ENCODE data around the gene SFXN2.
"Not testable (repeated sequence)": the region's sequence is repeated elsewhere in the genome, so short reads cannot be mapped to it uniquely, and the experiment has no call there.

SFXN2 gene

GRCh38 chr10:102714621-102715455, at the start of gene SFXN2:
SFXN2 (plus strand) TSS chr10:102714636; CDS start chr10:102726637, 12,001 bp downstream.
- Mint-ChIP-seq H3K4me1 (peaks cover 48% of the 10 kb centered on the region), H3K27me3 (no peaks in the 10 kb centered on the region), H3K9me3 (no peaks in the 10 kb centered on the region), H3K36me3 (ENCODE audit: insufficient read depth) (peaks cover 14% of the 10 kb centered on the region), H3K27ac (ENCODE audit: low read depth) (peak within 1 kb of the TSS; percentile 93), H3K4me3 (peak within 1 kb of the TSS; percentile 97)
- DNase-seq (ENCODE audit: low spot score in 2 of 2) (peak; percentile 20 to 28), ATAC-seq (replicated peaks; ENCODE audit: extremely low read depth, poor library complexity, severe bottlenecking) (peak; percentile 10)

GRCh38 chr10:102665904-102666509, 48.4 kb upstream of the SFXN2 start:
- Mint-ChIP-seq H3K27ac (ENCODE audit: low read depth) (no peak overlapping the region), H3K9me3 (no peaks in the 10 kb centered on the region), H3K36me3 (ENCODE audit: insufficient read depth) (no peaks in the 10 kb centered on the region), H3K4me3 (no peak overlapping the region), H3K27me3 (no peaks in the 10 kb centered on the region), H3K4me1 (peaks cover 9% of the 10 kb centered on the region)
- ATAC-seq (replicated peaks; ENCODE audit: extremely low read depth, poor library complexity, severe bottlenecking) (no peak), DNase-seq (ENCODE audit: low spot score in 2 of 2) (no peak)

- not testable (repeated sequence) for H3K27me3 Mint-ChIP-seq; H3K9me3 Mint-ChIP-seq; H3K4me3 Mint-ChIP-seq; ATAC-seq (replicated peaks; ENCODE audit: extremely low read depth, poor library complexity, severe bottlenecking); DNase-seq (ENCODE audit: low spot score in 2 of 2); H3K4me1 Mint-ChIP-seq; H3K36me3 Mint-ChIP-seq (ENCODE audit: insufficient read depth)
- H3K27ac Mint-ChIP-seq (ENCODE audit: low read depth), result peak overlapping the region; percentile 24
Measured at GRCh38 chr10:102667411-102667810, 47.0 kb upstream of the SFXN2 start.

GRCh38 chr10:102668326-102669107, 45.9 kb upstream of the SFXN2 start:
- no peak for ATAC-seq (replicated peaks; ENCODE audit: extremely low read depth, poor library complexity, severe bottlenecking)
- Mint-ChIP-seq H3K27me3 (no peaks in the 10 kb centered on the region), H3K36me3 (ENCODE audit: insufficient read depth) (no peaks in the 10 kb centered on the region), H3K4me1 (peaks cover 3% of the 10 kb centered on the region), H3K27ac (ENCODE audit: low read depth) (peak overlapping the region; percentile 24), H3K4me3 (no peak overlapping the region), H3K9me3 (no peaks in the 10 kb centered on the region)
- DNase-seq (ENCODE audit: low spot score in 2 of 2), result no peak

- peaks cover 12% of the 10 kb centered on the region for H3K4me1 Mint-ChIP-seq
- no peak overlapping the region for H3K4me3 Mint-ChIP-seq
- no peak overlapping the region for H3K27ac Mint-ChIP-seq (ENCODE audit: low read depth)
- ATAC-seq (replicated peaks; ENCODE audit: extremely low read depth, poor library complexity, severe bottlenecking), result no peak
- H3K36me3 Mint-ChIP-seq (ENCODE audit: insufficient read depth), result peaks cover 1% of the 10 kb centered on the region
- DNase-seq (ENCODE audit: low spot score in 2 of 2), result no peak
- no peaks in the 10 kb centered on the region for H3K9me3 Mint-ChIP-seq
- no peaks in the 10 kb centered on the region for H3K27me3 Mint-ChIP-seq
Measured at GRCh38 chr10:102669206-102670064, 45.0 kb upstream of the SFXN2 start.

- DNase-seq (ENCODE audit: low spot score in 2 of 2), result no peak
- Mint-ChIP-seq H3K36me3 (ENCODE audit: insufficient read depth) (peaks cover 1% of the 10 kb centered on the region), H3K4me3 (no peak overlapping the region), H3K27ac (ENCODE audit: low read depth) (peak overlapping the region; percentile 57), H3K9me3 (no peaks in the 10 kb centered on the region), H3K27me3 (no peaks in the 10 kb centered on the region), H3K4me1 (peaks cover 19% of the 10 kb centered on the region)
- ATAC-seq (replicated peaks; ENCODE audit: extremely low read depth, poor library complexity, severe bottlenecking), result no peak
Measured at GRCh38 chr10:102670065-102670670, 44.3 kb upstream of the SFXN2 start.

GRCh38 chr10:102670871-102671434, 43.5 kb upstream of the SFXN2 start:
- Mint-ChIP-seq H3K27ac (ENCODE audit: low read depth) (peak overlapping the region; percentile 57), H3K27me3 (no peaks in the 10 kb centered on the region), H3K36me3 (ENCODE audit: insufficient read depth) (peaks cover 1% of the 10 kb centered on the region), H3K9me3 (no peaks in the 10 kb centered on the region), H3K4me1 (peaks cover 19% of the 10 kb centered on the region), H3K4me3 (no peak overlapping the region)
- DNase-seq (ENCODE audit: low spot score in 2 of 2) (no peak), ATAC-seq (replicated peaks; ENCODE audit: extremely low read depth, poor library complexity, severe bottlenecking) (no peak)

GRCh38 chr10:102673236-102673818, 41.1 kb upstream of the SFXN2 start:
- peaks cover 5% of the 10 kb centered on the region for H3K36me3 Mint-ChIP-seq (ENCODE audit: insufficient read depth)
- DNase-seq (ENCODE audit: low spot score in 2 of 2) (no peak), ATAC-seq (replicated peaks; ENCODE audit: extremely low read depth, poor library complexity, severe bottlenecking) (no peak)
- H3K27ac Mint-ChIP-seq (ENCODE audit: low read depth), result peak overlapping the region; percentile 73
- H3K4me1 Mint-ChIP-seq, result peaks cover 19% of the 10 kb centered on the region
- H3K4me3 Mint-ChIP-seq, result peak overlapping the region; percentile 72
- no peaks in the 10 kb centered on the region for H3K9me3 Mint-ChIP-seq
- H3K27me3 Mint-ChIP-seq, result no peaks in the 10 kb centered on the region

- DNase-seq (ENCODE audit: low spot score in 2 of 2) (peak; percentile 33 to 55), ATAC-seq (replicated peaks; ENCODE audit: extremely low read depth, poor library complexity, severe bottlenecking) (peak; percentile 95)
- Mint-ChIP-seq H3K4me3 (peak overlapping the region; percentile 72), H3K36me3 (ENCODE audit: insufficient read depth) (peaks cover 5% of the 10 kb centered on the region), H3K4me1 (peaks cover 19% of the 10 kb centered on the region), H3K9me3 (no peaks in the 10 kb centered on the region), H3K27ac (ENCODE audit: low read depth) (peak overlapping the region; percentile 73), H3K27me3 (no peaks in the 10 kb centered on the region)
Measured at GRCh38 chr10:102673819-102674511, 40.5 kb upstream of the SFXN2 start.

GRCh38 chr10:102674566-102674965, 39.9 kb upstream of the SFXN2 start:
- ATAC-seq (replicated peaks; ENCODE audit: extremely low read depth, poor library complexity, severe bottlenecking), result peak; percentile 37
- Mint-ChIP-seq H3K4me3 (peak overlapping the region; percentile 72), H3K9me3 (no peaks in the 10 kb centered on the region), H3K4me1 (peaks cover 19% of the 10 kb centered on the region), H3K36me3 (ENCODE audit: insufficient read depth) (peaks cover 5% of the 10 kb centered on the region), H3K27ac (ENCODE audit: low read depth) (peak overlapping the region; percentile 73), H3K27me3 (no peaks in the 10 kb centered on the region)
- no peak for DNase-seq (ENCODE audit: low spot score in 2 of 2)
